Measurements from ENCODE around the gene OMA1. TPM values are rescaled to one million over a fixed set of nuclear protein-coding genes. Genes with fewer than 3 reads are reported as not detected.

The OMA1 gene
- total RNA-seq, 1 experiment from 2014 or later: 21.9 TPM

GRCh38 chr1:58466630-58467241, 79.8 kb downstream of the OMA1 start:
- no TSS peak for BruUV-seq (replicated peaks)
- H3K9ac ChIP-seq (ENCODE audit: low read length): no peak overlapping the region
- no peak for ATAC-seq
- no peak for DNase-seq (ENCODE audit: low read depth, low spot score)
- no peaks in the 10 kb centered on the region for H3K79me2 ChIP-seq (ENCODE audit: insufficient read depth, low read length)
- no peak overlapping the region for H3K4me3 ChIP-seq (replicated peaks in 1 of 2; ENCODE audit: low read depth in 1 of 2, low read length in 2 of 2)
- POLR2A ChIA-PET: no interaction called here
- H3K4me2 ChIP-seq (ENCODE audit: low read length): no peak overlapping the region
- intact Hi-C loops (cut with micrococcal nuclease): no loop called here
- no peaks in the 10 kb centered on the region for H3K4me1 ChIP-seq (ENCODE audit: control insufficient read depth in 1 of 2, insufficient read depth in 2 of 2, low read length in 2 of 2)
- peaks cover 32% of the 10 kb centered on the region for H3K27me3 ChIP-seq (ENCODE audit: insufficient read depth, low read length)
- H3K9me3 ChIP-seq (ENCODE audit: control insufficient read depth in 1 of 2, insufficient read depth in 1 of 2, low read depth in 1 of 2, low read length in 2 of 2): no peaks in the 10 kb centered on the region
- H2AFZ ChIP-seq (ENCODE audit: low read depth, low read length, poor library complexity, severe bottlenecking): no peak overlapping the region
- no peaks in the 10 kb centered on the region for H3K9me2 ChIP-seq (ENCODE audit: insufficient read depth)
- CTCF ChIA-PET: no interaction called here
- H3K27ac ChIP-seq (ENCODE audit: low read depth, low read length): no peak overlapping the region
- no peaks in the 10 kb centered on the region for H4K20me1 ChIP-seq (ENCODE audit: insufficient read depth)
- H3K36me3 ChIP-seq (ENCODE audit: control insufficient read depth in 1 of 2, insufficient read depth in 2 of 2, low read length in 2 of 2): no peaks in the 10 kb centered on the region
- no peak for TF ChIP-seq ATF3 (IDR thresholded peaks at IDR 0.05)
- no peak for TF ChIP-seq POLR2AphosphoS5 (IDR thresholded peaks at IDR 0.05; ENCODE audit: low read depth, low read length)
- TF ChIP-seq SP1 (IDR thresholded peaks at IDR 0.05; ENCODE audit: low read depth): no peak
- TF ChIP-seq ZNF274 (IDR thresholded peaks at IDR 0.05; ENCODE audit: low read depth, low read length): no peak
- TF ChIP-seq EZH2 (IDR thresholded peaks at IDR 0.05): no peak
- TF ChIP-seq CTCF (IDR thresholded peaks at IDR 0.05 in 2 of 3, conservative IDR thresholded peaks at IDR 0.05 in 1 of 3; ENCODE audit: borderline replicate concordance in 1 of 3, insufficient read depth in 1 of 3, low read depth in 2 of 3, low read length in 2 of 3): no peak
- TF ChIP-seq TCF7L2 (IDR thresholded peaks at IDR 0.05; ENCODE audit: borderline replicate concordance, extremely low read depth, insufficient read depth, insufficient read length): no peak
- no peak for TF ChIP-seq RAD21 (IDR thresholded peaks at IDR 0.05; ENCODE audit: low read depth)
- TF ChIP-seq MAX (IDR thresholded peaks at IDR 0.05): no peak
- RAD21 ChIA-PET (ENCODE audit: low non-redundant PET in 1 of 2, low total read pairs in 2 of 2, uncharacterized antibody in 2 of 2, unreplicated experiment in 2 of 2): no interaction called here

Data from HCT116 (cell line).